BJ (cell line): ENCODE data around the gene DYNLRB1. TPM values are rescaled to one million over a fixed set of nuclear protein-coding genes. Genes with fewer than 3 reads are reported as not detected.

ENCODE experiments used
- CTCF ChIA-PET: fragments of 350-600 bp; formaldehyde crosslinking; extraction: SDS; loops from one replicate; lab custom pipeline; 2021; ENCODE audit warnings: antibody characterized with exemption, inconsistent platforms; lab: Yijun Ruan, JAX
- POLR2A ChIA-PET: fragments of 300-600 bp; sonication (Branson Sonifier 250); formaldehyde crosslinking; extraction: SDS; loops from one replicate; lab custom pipeline; 2021; ENCODE audit warnings: antibody characterized with exemption; lab: Charles Lee
- DNase-seq: peaks from one replicate; pipeline ENCODE4 v3.0.0-alpha.2; 2011; ENCODE audit warnings: low read depth
- H3K27me3 ChIP-seq: 2 replicates; pipeline ENCODE4 v1.6.0; 2011; ENCODE audit warnings: low read length; ENCODE audit not compliant: control insufficient read depth, insufficient read depth
- H3K36me3 ChIP-seq: 2 replicates; pipeline ENCODE4 v1.5.1; 2011; ENCODE audit warnings: low read length; ENCODE audit not compliant: control insufficient read depth, insufficient read depth
- H3K4me3 ChIP-seq: 2 replicates; pipeline ENCODE4 v1.5.1; 2011; ENCODE audit warnings: low read depth, mild to moderate bottlenecking, control low read depth, low read length
- CTCF ChIP-seq: IDR thresholded peaks from 2 replicates; pipeline ENCODE4 v1.5.1; 2011; ENCODE audit warnings: low read depth, mild to moderate bottlenecking, control low read depth, inconsistent platforms, low read length, moderate library complexity; ENCODE audit not compliant: insufficient read depth
- polyA plus RNA-seq: library from polyadenylated mRNA; depleted of rRNA; stranded (reverse); fragments of >200 nt; gene quantifications from 2 replicates; pipeline ENCODE4 v1.2.3, GENCODE V29; 2011

The DYNLRB1 gene
- polyA plus RNA-seq, 1 experiment = 310 TPM

DNA sequence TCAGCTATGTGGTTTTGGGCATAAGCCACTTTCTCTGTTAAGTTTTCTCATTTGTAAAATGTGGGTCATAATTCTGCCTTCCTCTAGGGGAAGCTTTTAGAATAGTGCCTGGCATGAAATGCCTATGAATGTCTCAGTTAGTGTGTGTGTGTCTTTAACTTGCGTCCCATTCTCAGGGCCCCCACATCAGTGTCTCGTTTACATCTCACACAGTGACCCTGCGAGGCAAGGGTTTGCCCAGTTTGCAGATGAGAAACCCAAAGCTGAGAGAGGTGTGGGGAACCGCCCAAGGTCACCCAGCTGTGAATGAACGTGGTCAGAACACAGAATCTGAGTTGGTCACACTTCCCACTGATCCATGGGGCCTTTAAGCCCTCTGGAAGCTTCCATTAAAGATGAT, 14.1 kb downstream of the DYNLRB1 start:
- Histone ChIP-seq H3K36me3 (peaks cover 45% of the 10 kb centered on the region), H3K4me3 (no peak overlapping the region), H3K27me3 (no peaks in the 10 kb centered on the region)
- ChIA-PET CTCF (interaction anchor here (0.6 to 3.0 kb wide), 6 partner anchors 9 to 340 kb away, joined by 3 to 15 read pairs (median 4); no protein-coding TSS in a partner anchor), POLR2A (no interaction called here)
- no peak for TF ChIP-seq CTCF
- DNase-seq = no peak

DNA sequence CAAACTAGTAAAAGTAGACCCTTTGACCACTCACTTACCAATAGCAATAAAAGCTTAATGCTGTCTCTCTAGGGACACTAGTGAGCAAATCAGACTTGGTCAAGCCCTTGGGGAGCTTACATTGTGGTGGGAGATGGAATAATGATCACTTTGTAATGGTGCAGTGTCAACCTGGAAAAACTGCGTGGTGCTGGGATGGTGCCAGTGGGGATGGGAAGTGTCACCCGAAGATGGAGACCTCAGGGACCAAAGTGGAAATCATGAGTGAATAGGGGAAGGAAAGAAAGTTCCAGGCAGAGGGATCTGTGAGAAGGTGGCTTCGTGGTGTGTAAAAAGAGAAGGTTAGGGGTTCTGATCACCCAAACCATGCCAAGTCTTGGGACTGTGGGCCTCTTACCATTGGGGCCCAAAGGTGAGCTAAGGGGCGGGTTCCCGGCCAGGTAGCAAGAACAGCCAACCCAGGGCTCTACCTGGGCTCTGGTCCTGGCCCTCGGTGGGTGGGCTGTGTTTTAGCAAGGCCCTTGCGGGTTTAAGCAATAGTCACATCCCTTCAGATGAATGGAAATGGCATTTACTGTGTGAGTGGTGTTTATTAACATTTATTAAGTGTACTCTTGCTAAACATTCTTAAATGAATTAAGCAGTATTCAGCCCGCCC, 15.5 kb downstream of the DYNLRB1 start:
- no peak for DNase-seq
- CTCF ChIA-PET = interaction anchor here (1.1 to 3.0 kb wide), 4 partner anchors 13 to 341 kb away, joined by 3 to 12 read pairs (median 4); no protein-coding TSS in a partner anchor
- Histone ChIP-seq H3K36me3 (peaks cover 53% of the 10 kb centered on the region), H3K4me3 (no peak overlapping the region), H3K27me3 (no peaks in the 10 kb centered on the region)
- POLR2A ChIA-PET = no interaction called here
- no peak for TF ChIP-seq CTCF

DNA sequence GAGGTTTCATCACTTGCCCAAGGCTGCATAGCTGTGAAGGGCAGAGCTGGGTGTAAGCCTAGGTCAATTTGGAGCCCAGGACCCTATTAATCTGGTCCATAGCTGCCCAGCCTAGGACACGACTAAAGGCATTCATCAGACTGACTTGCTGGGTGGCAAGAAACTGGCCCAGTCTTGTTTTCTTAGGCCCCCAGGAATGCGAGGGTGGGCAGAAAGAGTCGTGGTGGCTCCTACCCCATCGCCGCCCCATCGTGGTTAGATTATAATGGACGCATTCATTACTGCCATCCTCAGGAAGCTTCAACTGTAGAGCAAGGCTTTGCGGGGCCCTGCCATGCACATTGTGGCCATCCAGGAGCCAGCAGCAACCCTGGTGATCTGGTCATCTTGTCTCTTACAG, 16.1 kb downstream of the DYNLRB1 start:
- ChIA-PET POLR2A (interaction anchor here (0.5 kb wide), 1 partner anchor 178 kb away, joined by 3 read pairs; no protein-coding TSS in a partner anchor), CTCF (interaction anchor here (1.6 to 3.0 kb wide), 2 partner anchors 12 to 221 kb away, joined by 3 to 12 read pairs; no protein-coding TSS in a partner anchor)
- peaks cover 54% of the 10 kb centered on the region for H3K36me3 ChIP-seq
- no peak for TF ChIP-seq CTCF
- no peaks in the 10 kb centered on the region for H3K27me3 ChIP-seq
- H3K4me3 ChIP-seq = no peak overlapping the region
- no peak for DNase-seq

DNA sequence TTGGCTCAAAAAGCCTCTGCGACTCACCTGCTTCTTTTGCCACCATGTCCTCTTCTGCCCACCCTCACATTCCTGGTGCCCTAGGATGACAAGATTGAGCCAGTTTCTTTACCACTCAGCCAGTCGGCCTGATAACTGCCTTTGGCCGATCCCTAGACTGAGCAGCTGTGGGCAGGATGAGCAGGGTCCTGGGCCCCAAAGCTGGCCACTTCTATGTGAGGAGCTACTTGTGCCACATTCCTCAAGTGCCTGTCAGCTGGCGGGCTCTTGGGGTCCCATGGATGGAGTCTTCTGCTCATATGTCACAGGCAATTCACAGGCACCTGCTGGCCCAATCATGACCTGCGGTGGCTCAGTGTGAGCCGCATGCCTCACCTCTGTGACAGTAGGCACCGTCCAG, 16.5 kb downstream of the DYNLRB1 start:
- CTCF ChIA-PET = interaction anchor here (1.1 kb wide), 1 partner anchor 15 kb away, joined by 3 read pairs; no protein-coding TSS in a partner anchor
- Histone ChIP-seq H3K4me3 (no peak overlapping the region), H3K27me3 (no peaks in the 10 kb centered on the region), H3K36me3 (peaks cover 54% of the 10 kb centered on the region)
- DNase-seq = no peak
- no peak for TF ChIP-seq CTCF
- POLR2A ChIA-PET = interaction anchor here (0.5 kb wide), 1 partner anchor 177 kb away, joined by 3 read pairs; no protein-coding TSS in a partner anchor

- ChIA-PET POLR2A (no interaction called here), CTCF (interaction anchor here (0.7 to 1.0 kb wide), 4 partner anchors 10 to 408 kb away, joined by 3 to 4 read pairs (median 4); no protein-coding TSS in a partner anchor)
- peaks cover 52% of the 10 kb centered on the region for H3K36me3 ChIP-seq
- no peaks in the 10 kb centered on the region for H3K27me3 ChIP-seq
- H3K4me3 ChIP-seq = no peak overlapping the region
- no peak for DNase-seq
- no peak for TF ChIP-seq CTCF
Observed at GRCh38 chr20:34534391-34535165, 18.4 kb downstream of the DYNLRB1 start.
